HEK293T (cell line): Measurements from ENCODE around the gene U2AF1L4.

Experiments used
- ELF4 ChIP-seq: fragments of 450-650 bp; IDR thresholded peaks from 2 replicates; pipeline ENCODE4 v1.6.1; 2017; ENCODE audit warnings: antibody characterized with exemption
- FOXA1 ChIP-seq: fragments of 450-650 bp; IDR thresholded peaks from 2 replicates; pipeline ENCODE4 v1.6.1; 2016; ENCODE audit warnings: mild to moderate bottlenecking
- SP1 ChIP-seq: fragments of 450-650 bp; IDR thresholded peaks from 2 replicates; pipeline ENCODE4 v1.6.1; 2017

DNA sequence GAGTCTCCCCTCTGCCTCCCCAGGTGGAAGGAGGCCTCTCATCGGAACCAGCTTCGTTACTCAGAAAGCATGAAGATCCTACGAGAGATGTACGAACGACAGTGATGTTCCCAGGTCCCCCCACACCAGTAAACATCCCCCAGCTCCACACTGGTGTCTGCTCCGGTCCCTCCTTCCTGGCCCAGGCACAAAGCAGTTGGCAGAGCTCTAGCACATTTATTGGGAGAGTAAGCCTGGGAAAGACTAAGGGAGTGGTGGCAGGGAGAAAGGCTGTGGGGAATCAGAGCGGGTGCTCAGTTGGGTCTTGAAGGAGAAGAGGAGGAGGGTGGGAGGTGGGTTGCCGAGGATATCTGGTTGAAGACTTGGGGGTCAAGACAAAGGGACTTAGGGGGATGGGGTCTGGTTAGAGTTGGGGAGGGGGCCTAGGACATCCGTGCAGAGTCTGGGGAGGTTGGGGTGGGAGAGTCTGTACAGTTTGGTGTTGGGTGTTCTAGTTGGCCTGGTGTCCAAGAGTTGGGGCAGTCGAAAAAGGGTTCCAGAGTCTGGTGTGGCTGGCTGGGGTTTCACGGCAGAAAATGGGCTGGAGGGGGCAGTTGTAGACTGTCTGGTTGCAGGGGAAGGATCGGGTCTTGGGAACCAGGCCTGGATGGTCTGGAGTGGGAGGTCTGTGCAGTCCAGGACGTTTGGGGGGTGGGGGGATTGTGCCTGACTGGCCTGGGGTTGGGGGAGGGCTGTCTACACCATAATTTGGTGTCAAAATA lies 9.3 kb upstream of the U2AF1L4 start:
- no peak for TF ChIP-seq SP1
- TF ChIP-seq FOXA1, result no peak
- TF ChIP-seq ELF4, result no peak
